A673 (cell line): ENCODE measurements around the gene OR10Z1. TPM values are rescaled to one million over a fixed set of nuclear protein-coding genes. Genes with fewer than 3 reads are reported as not detected.

Experiments used
- BruUV-seq: library from RNA; stranded (reverse); fragments of 400-500 nt; replicated peaks from 2 replicates; lab custom pipeline; 2021; lab: Mats Ljungman, UMichigan
- CTCF ChIA-PET: fragments of 300-600 bp; sonication (Branson Sonifier 250); formaldehyde crosslinking; loops from one replicate; lab custom pipeline; 2022; ENCODE audit warnings: antibody characterized with exemption; lab: Charles Lee
- POLR2A ChIA-PET: fragments of 300-600 bp; sonication (Branson Sonifier 250); formaldehyde crosslinking; loops from one replicate; lab custom pipeline; 2022; ENCODE audit warnings: antibody characterized with exemption; ENCODE audit not compliant: low non-redundant PET; lab: Charles Lee
- DNase-seq: peaks from one replicate; pipeline ENCODE4 v3.0.0-alpha.2; 2015; ENCODE audit warnings: low spot score
- H3K27ac ChIP-seq: fragments of 200-600 bp; sonication (generic); 2 replicates; pipeline ENCODE4 v1.5.1; 2016; ENCODE audit warnings: mixed run types, low read depth, mild to moderate bottlenecking, mixed read lengths, antibody characterized with exemption, low read length; ENCODE audit not compliant: poor library complexity, severe bottlenecking
- H3K27me3 ChIP-seq: fragments of 200-600 bp; sonication (generic); replicated peaks from 2 replicates; pipeline ENCODE4 v1.6.1; 2017; ENCODE audit warnings: mixed run types, low read depth, mild to moderate bottlenecking, mixed read lengths, antibody characterized with exemption, low read length; ENCODE audit not compliant: insufficient read depth, poor library complexity
- H3K36me3 ChIP-seq: fragments of 200-600 bp; sonication (generic); 2 replicates; pipeline ENCODE4 v1.6.1; 2016; ENCODE audit warnings: mixed run types, mild to moderate bottlenecking, mixed read lengths, antibody characterized with exemption, low read length; ENCODE audit not compliant: insufficient read depth, poor library complexity, severe bottlenecking
- H3K4me1 ChIP-seq: fragments of 200-600 bp; sonication (generic); 2 replicates; pipeline ENCODE4 v1.6.1; 2017; ENCODE audit warnings: mixed run types, mild to moderate bottlenecking, mixed read lengths, antibody characterized with exemption, low read length; ENCODE audit not compliant: insufficient read depth, poor library complexity, severe bottlenecking
- H3K4me3 ChIP-seq: fragments of 200-600 bp; sonication (generic); 2 replicates; pipeline ENCODE4 v1.5.1; 2016; ENCODE audit warnings: low read depth, mixed run types, mild to moderate bottlenecking, mixed read lengths, low read length; ENCODE audit not compliant: poor library complexity, severe bottlenecking
- H3K9me3 ChIP-seq: fragments of 200-600 bp; sonication (generic); 2 replicates; pipeline ENCODE4 v1.6.1; 2016; ENCODE audit warnings: mixed run types, low read depth, mild to moderate bottlenecking, mixed read lengths, antibody characterized with exemption, low read length; ENCODE audit not compliant: poor library complexity, severe bottlenecking
- EZH2 ChIP-seq: fragments of 200-600 bp; sonication (generic); IDR thresholded peaks from 2 replicates; pipeline ENCODE4 v1.6.1; 2017; ENCODE audit warnings: borderline replicate concordance, low read depth, mild to moderate bottlenecking, mixed read lengths, antibody characterized with exemption, low read length; ENCODE audit not compliant: poor library complexity, severe bottlenecking
- intact Hi-C: fragments of 100-400 bp; cut with micrococcal nuclease; formaldehyde crosslinking; loops from one replicate; pipeline ENCODE4 v1.10.0; 2022; ENCODE audit not compliant: unreplicated experiment
- total RNA-seq: library from RNA; stranded (reverse); gene quantifications from 2 replicates; pipeline ENCODE4 v1.2.3, GENCODE V29; 2021
- TF ChIP-seq, protein P1 (sequence below): fragments of 300-800, 200-600 bp; sonication (generic); conservative IDR thresholded peaks from 2 replicates; pipeline ENCODE4 v1.5.1; 2017; ENCODE audit warnings: low read depth, mild to moderate bottlenecking, antibody characterized with exemption, low read length, moderate library complexity, mixed read lengths

Gene OR10Z1
- total RNA-seq, 1 experiment from 2014 or later, result not detected

DNA sequence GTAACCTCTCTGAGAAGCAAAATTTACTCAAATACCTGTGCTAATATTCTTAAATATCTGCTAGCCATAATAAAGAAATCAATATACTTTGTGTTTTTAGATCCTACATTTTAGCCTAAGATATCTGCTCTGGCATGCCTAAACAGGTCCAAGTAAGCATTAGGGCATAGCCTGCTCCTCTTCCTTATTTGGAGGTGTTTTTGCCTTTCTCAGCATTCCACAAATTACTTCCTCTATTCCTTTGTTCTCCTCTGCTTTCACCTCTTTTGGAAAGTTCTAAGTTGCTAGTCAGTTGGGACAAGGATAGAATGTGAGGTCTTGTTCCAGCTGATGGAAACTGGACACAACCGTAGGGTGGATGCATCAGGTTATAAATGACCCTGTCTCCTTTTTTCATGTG is 18.1 kb upstream of the OR10Z1 start:
- no peaks in the 10 kb centered on the region for H3K9me3 ChIP-seq
- ChIA-PET CTCF (no interaction called here), POLR2A (no interaction called here)
- no peak for DNase-seq
- H3K4me3 ChIP-seq, result no peak overlapping the region
- H3K4me1 ChIP-seq, result no peaks in the 10 kb centered on the region
- TF ChIP-seq EZH2, result no peak
- TF ChIP-seq, protein P1, sequence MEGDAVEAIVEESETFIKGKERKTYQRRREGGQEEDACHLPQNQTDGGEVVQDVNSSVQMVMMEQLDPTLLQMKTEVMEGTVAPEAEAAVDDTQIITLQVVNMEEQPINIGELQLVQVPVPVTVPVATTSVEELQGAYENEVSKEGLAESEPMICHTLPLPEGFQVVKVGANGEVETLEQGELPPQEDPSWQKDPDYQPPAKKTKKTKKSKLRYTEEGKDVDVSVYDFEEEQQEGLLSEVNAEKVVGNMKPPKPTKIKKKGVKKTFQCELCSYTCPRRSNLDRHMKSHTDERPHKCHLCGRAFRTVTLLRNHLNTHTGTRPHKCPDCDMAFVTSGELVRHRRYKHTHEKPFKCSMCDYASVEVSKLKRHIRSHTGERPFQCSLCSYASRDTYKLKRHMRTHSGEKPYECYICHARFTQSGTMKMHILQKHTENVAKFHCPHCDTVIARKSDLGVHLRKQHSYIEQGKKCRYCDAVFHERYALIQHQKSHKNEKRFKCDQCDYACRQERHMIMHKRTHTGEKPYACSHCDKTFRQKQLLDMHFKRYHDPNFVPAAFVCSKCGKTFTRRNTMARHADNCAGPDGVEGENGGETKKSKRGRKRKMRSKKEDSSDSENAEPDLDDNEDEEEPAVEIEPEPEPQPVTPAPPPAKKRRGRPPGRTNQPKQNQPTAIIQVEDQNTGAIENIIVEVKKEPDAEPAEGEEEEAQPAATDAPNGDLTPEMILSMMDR, result no peak
- no peaks in the 10 kb centered on the region for H3K36me3 ChIP-seq
- intact Hi-C loops, result no loop called here
- H3K27me3 ChIP-seq, result no peaks in the 10 kb centered on the region
- BruUV-seq, result no TSS peak
- H3K27ac ChIP-seq, result no peak overlapping the region

DNA sequence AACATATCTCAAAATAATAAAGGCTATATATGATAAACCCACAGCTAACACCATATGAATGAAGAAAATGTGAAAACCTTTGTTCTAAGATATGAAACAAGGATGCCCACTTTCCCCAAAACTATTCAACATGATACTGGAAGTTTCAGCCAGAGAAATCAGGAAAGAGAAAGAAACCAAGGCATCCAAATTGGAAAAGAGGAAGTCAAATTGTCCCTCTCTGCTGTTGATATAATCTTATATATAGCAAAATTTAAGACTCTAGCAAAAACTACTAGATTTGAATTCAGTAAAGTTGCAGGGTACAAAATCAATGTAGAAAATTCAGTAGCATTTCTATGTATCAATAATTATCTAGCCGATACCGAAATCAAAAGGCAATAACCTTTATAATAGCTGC is 4.3 kb upstream of the OR10Z1 start:
- DNase-seq, result no peak
- Histone ChIP-seq H3K9me3 (no peaks in the 10 kb centered on the region), H3K4me1 (no peaks in the 10 kb centered on the region), H3K27ac (no peak overlapping the region), H3K27me3 (no peaks in the 10 kb centered on the region), H3K36me3 (no peaks in the 10 kb centered on the region), H3K4me3 (no peak overlapping the region)
- ChIA-PET CTCF (no interaction called here), POLR2A (no interaction called here)
- intact Hi-C loops, result no loop called here
- TF ChIP-seq EZH2, result no peak
- TF ChIP-seq, protein P1, result no peak
- BruUV-seq, result no TSS peak

DNA sequence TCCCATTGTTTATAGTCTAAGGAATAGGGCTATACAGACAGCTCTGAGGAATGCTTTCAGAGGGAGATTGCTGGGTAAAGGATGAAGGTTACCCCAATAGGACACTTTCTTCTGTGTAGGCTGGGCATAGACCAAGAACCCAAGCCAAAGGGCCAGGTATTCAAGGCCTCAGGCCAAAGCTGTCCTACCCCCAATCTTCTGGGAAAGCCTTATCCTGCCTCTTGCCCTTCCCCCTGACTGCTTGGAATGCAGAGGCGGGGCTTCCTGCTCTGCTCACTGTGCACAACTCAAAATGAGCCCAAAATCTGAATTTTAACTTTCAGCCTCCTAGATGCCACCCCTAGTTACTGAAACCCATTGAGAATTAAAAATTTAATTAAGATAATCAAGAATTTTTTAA is 2.2 kb downstream of the OR10Z1 start:
- Histone ChIP-seq H3K4me3 (no peak overlapping the region), H3K9me3 (no peaks in the 10 kb centered on the region), H3K4me1 (no peaks in the 10 kb centered on the region), H3K27ac (no peak overlapping the region), H3K36me3 (no peaks in the 10 kb centered on the region), H3K27me3 (no peaks in the 10 kb centered on the region)
- no peak for TF ChIP-seq EZH2
- intact Hi-C loops, result no loop called here
- no TSS peak for BruUV-seq
- ChIA-PET POLR2A (no interaction called here), CTCF (no interaction called here)
- no peak for DNase-seq

DNA sequence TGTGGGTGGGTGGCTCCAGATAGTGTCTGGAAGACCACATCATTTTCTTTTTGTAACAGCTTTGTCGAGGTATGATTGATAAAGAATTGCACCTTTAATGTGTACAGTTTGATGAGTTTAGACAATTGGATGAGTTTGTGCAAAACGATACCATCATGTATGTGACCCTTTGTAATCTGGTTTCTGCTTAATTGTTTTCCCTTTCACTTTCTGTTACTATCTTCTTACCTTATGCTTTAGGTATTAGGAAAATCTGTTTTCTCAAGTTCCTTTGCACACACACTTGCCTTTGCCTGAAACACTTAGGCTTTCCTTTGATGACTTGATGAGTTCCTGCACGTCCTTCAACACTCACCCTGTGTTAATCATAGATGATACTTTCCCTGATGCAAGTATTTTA is 6.8 kb downstream of the OR10Z1 start:
- TF ChIP-seq EZH2, result no peak
- TF ChIP-seq, protein P1, result no peak
- no peak overlapping the region for H3K4me3 ChIP-seq
- DNase-seq, result no peak
- no peaks in the 10 kb centered on the region for H3K9me3 ChIP-seq
- intact Hi-C loops, result no loop called here
- no peaks in the 10 kb centered on the region for H3K4me1 ChIP-seq
- H3K27me3 ChIP-seq, result peaks cover 4% of the 10 kb centered on the region
- no peaks in the 10 kb centered on the region for H3K36me3 ChIP-seq
- no peak overlapping the region for H3K27ac ChIP-seq
- BruUV-seq, result no TSS peak
- CTCF ChIA-PET, result no interaction called here
- POLR2A ChIA-PET, result interaction anchor here (0.6 kb wide), 1 partner anchor 8 kb away, joined by 3 read pairs; no protein-coding TSS in a partner anchor
